CMK (cell line): Measurements from ENCODE around the gene PNMT.
"Not testable (repeated sequence)": the region's sequence is repeated elsewhere in the genome, so short reads cannot be mapped to it uniquely, and the experiment has no call there.

Experiments
- DNase-seq: peaks from one replicate; pipeline ENCODE4 v3.0.0-alpha.2; 2010; ENCODE audit warnings: low read depth

PNMT gene

DNA sequence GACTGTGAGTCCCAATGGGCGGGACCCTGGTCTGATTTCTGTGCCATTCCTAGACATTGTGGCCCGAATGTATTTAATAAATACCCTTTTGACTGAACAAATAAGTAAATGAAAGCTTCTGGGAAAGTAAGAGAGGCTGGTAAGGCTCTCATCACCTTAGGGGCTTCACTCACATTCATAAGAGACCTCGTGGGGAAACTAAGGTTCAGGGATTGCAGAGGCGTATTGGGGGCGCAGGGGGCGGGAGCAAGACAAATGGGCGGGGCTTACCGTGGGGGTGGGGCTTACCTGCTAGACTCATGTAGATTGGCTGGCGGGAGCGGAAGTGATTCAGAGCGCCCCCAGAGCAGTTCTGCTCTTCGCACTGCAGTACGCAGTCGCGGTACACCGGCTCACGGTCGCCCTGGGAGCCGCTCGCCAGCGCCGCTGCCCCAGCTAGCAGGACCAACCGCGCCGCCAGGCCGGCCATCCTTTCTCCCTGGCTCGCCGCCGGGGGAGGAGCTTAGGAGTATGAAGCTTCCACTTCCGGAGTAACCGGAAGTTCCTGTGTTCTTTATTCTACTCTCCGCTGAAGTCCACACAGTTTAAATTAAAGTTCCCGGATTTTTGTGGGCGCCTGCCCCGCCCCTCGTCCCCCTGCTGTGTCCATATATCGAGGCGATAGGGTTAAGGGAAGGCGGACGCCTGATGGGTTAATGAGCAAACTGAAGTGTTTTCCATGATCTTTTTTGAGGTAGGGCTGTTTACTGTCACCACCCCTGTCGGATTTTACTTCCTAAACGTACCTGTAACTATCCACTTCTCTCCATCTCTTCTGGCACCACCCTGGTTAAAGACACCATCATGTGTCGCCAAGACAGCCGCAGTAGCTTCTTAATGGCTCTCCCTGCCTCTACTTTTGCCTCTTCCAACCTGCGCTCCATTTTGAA is 19.6 kb downstream of the PNMT start, which contains the start of gene PGAP3:
TSS of gene PGAP3 (minus strand) at position 512 of the 929 bp plus-strand sequence. CDS start at position 469, 43 bp downstream.
- peak; percentile 89 for DNase-seq

DNA sequence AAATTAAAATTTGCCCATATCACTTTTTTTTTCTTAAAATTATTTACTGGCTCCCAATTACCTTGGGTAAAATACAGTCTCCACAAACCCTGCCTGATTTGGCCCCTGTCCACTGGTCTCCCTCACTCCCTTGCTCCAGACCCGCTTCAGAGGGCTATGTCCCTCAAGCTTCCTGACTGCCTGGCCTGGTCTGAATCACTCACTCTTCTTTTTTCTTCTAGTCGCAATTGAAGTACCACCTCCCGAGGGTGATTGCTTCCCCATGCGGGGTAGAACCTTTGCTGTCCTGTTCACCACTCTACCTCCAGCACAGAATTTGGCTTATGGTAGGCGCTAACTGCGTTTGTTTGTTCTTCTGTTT is 20.2 kb downstream of the PNMT start:
- DNase-seq = no peak

DNA sequence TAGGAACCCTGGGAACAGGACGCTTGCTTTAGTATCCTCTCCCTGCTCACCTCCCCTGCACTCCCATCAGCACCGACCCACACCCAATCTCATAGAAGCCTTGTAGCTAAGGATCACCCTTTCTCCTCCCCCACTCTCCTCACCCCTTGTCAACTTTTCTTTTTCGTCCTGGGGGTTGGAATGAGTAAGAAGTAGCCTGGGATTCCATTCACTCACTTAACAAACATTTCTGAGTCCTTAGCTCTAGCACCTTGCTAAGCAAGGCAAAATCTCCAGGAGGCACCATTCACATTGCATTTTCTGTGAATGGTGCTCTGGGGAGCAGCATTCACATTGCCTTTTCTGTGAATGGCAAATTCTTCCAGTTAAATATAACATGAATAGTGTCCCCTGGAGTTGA is 20.7 kb downstream of the PNMT start:
- no peak for DNase-seq

DNA sequence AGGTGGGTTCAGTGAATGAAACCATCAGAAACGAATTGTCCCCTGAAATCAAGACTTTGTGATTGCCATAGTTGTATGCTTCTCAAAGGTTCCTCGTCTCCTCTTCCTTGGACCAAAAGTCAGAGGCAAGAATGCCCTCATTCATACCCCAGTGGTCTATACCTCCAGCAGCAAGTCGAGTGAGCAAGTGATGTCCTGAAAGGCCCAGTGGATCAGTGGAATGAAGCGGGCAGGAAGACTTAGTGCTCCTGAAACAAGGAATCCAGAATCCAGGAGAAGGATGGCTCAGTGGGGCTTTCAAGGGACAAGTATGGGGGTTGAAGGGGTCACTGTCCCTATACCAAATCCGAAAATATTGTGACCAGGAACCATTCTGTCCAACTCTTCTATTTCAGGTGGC is 26.3 kb downstream of the PNMT start:
- DNase-seq = no peak

DNA sequence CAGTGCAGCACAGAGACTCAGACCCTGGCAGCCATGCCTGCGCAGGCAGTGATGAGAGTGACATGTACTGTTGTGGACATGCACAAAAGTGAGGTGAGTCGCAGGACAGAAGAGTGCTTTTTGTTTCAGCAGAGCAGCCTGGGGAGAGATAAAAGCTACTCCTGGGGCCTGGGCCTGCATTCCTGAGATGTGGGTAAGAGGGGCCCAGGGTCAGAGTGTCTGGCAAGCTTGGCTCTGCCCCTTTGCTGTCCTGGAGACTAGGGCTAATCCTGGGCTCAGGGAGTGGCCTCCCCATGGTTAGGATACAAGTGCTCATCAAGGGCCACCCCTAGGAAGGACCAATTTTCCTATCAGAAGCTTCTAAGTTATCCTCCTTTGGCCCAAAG is 26.8 kb downstream of the PNMT start:
- no peak for DNase-seq

DNA sequence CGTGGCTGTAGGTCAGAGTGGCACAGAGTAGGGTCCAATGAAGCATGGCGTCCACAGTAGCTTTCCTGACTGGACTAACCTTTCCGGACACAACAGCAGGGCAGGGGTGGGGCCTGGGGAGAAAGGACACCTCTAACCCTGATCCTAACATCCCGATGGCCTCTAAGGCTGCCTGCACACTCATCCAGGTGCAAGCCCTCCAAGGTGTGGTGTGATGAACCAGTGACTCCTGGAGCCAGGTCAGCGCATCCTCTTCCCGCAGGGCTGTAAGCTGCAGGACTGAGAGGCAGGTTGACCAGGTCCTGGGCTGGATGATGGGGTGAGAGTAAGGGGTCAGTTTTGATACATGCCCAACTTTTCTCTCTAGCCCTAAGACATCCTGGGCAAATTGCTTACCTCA is 28.5 kb downstream of the PNMT start:
- DNase-seq = no peak

DNA sequence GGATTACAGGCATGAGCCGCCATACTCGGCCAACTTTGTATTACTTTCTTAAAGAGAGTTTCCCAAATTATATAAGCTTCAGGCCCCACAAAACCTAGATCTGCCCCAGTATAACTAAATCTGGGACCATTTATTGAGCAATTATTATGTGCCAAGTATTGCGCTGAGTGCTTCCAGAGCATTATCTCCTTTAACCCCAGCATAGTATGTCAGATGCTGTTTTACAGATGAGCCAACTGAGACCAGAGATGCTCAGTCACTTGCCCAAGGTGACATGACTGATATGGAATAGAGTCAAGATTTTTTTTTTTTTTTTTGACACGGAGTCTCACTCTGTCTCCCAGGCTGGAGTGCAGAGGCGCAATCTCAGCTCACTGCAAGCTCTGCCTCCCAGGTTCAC is 29.7 kb downstream of the PNMT start:
- no peak for DNase-seq

DNA sequence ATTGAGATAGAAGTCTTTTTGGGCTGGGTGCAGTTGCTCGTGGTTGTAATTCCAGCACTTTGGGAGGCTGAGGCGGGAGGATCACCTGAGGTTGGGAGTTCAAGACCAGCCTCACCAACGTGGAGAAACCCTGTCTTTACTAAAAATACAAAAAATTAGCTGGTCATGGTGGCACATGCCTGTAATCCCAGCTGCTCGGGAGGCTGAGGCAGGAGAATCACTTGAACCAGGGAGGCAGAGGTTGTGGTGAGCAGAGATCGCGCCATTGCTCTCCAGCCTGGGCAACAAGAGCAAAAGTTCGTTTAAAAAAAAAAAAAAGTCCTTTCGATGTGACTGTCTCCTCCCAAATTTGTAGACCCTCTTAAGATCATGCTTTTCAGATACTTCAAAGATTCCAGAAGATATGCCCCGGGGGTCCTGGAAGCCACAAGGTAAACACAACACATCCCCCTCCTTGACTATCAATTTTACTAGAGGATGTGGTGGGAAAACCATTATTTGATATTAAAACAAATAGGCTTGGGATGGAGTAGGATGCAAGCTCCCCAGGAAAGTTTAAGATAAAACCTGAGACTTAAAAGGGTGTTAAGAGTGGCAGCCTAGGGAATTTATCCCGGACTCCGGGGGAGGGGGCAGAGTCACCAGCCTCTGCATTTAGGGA is 31.0 kb downstream of the PNMT start:
- not testable (repeated sequence) for DNase-seq

DNA sequence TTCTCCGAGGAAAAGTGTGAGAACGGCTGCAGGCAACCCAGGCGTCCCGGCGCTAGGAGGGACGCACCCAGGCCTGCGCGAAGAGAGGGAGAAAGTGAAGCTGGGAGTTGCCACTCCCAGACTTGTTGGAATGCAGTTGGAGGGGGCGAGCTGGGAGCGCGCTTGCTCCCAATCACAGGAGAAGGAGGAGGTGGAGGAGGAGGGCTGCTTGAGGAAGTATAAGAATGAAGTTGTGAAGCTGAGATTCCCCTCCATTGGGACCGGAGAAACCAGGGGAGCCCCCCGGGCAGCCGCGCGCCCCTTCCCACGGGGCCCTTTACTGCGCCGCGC is 31.5 kb downstream of the PNMT start, which contains the start of gene ERBB2:
TSS of gene ERBB2 (plus strand) at position 247 of the 330 bp plus-strand sequence. CDS start 175 bp downstream, outside the sequence.
- DNase-seq = no peak

DNA sequence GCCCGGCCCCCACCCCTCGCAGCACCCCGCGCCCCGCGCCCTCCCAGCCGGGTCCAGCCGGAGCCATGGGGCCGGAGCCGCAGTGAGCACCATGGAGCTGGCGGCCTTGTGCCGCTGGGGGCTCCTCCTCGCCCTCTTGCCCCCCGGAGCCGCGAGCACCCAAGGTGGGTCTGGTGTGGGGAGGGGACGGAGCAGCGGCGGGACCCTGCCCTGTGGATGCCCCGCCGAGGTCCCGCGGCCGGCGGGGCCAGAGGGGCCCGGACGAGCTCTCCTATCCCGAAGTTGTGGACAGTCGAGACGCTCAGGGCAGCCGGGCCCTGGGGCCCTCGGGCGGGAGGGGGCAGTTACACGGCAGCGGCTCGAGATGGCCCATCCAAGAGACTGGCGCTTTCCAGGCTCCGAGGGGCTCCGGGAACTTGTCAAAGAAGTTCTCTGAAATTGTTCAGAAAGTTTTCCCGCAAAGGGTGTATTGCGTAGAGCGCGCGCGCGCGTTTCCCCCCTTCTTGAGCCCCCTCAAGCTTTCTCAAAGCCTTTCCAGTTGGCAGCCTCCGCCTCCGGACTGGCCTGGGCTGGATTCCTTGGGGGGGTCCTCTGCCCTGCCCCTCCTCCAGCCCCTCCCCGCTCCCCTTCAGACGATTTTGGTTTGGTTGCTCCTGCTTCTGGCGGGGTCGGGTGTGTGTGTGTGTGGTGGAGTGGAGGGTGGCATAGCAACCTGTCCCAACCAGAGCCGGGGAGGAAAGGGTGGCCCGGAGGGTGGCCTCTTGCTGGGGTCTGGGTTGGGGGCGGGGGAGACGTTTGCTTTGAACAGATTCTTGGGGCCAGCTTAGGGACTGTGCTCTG is 32.1 kb downstream of the PNMT start:
- DNase-seq = no peak

DNA sequence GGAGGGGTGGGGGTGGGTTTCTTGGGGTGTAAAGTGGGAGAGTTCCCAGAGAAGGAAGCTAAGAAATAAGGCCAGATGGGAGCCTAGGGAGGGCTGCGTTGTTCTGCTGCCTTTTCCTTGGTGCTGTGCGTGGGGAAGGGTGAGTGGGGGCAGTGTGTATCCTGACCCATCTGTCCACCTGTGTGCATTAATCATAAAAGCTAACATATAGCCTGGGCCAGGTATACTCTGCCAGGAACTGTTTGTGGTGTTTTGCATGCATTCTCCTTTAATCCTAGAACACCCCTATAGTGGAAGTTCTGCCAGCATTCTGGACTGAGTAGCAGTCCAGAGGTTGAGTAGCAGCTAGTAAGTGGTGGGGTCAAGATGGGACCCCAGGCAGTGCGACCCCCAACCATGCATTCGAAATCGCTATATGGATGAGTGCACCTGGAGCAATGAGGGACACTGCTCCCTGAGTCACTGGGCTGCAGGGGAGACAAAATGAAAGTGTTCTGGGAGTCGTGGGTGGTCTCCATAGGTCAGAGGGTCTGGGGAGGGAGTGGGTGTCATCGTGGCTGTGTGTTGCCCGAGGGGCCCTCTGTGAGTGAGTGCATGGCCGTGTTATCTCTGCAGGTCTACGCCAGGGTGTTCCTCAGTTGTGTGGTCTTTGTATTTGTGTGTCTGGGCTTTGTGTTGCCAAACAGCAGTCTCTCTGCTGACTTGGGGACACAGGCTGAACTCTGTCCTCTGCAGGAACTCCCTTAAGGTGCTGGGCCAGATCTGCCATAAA is 32.9 kb downstream of the PNMT start:
- DNase-seq = no peak

DNA sequence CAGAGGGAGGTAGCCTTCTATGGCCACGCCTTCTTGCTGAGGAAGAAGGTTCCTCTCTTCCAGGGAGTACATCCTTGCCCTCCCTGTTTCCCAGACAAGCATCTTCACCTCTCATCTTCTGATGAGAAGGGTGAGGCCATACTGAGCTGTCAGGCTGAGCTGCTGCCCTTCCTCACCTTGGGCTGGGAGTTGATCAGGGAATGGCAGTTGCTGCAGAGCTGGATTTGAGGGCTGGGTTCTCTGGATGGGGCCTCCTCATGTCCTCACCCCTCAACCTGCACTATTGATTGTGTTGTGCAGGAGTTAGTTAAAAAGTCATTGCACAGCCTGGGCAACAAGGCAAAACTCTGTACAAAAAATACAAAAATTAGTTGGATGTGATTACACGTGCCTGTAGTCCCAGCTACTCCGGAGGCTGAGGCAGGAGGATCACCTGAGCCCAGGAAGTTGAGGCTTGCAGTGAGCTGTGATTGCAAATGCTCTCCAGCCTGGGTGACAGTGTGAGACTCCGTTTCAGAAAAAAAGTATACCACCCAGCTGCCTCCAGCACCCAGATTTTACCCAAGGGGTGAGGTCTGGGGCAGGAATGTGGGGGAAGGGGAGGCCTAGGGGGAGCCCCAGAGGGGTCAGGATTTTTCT is 33.6 kb downstream of the PNMT start:
- no peak for DNase-seq

DNA sequence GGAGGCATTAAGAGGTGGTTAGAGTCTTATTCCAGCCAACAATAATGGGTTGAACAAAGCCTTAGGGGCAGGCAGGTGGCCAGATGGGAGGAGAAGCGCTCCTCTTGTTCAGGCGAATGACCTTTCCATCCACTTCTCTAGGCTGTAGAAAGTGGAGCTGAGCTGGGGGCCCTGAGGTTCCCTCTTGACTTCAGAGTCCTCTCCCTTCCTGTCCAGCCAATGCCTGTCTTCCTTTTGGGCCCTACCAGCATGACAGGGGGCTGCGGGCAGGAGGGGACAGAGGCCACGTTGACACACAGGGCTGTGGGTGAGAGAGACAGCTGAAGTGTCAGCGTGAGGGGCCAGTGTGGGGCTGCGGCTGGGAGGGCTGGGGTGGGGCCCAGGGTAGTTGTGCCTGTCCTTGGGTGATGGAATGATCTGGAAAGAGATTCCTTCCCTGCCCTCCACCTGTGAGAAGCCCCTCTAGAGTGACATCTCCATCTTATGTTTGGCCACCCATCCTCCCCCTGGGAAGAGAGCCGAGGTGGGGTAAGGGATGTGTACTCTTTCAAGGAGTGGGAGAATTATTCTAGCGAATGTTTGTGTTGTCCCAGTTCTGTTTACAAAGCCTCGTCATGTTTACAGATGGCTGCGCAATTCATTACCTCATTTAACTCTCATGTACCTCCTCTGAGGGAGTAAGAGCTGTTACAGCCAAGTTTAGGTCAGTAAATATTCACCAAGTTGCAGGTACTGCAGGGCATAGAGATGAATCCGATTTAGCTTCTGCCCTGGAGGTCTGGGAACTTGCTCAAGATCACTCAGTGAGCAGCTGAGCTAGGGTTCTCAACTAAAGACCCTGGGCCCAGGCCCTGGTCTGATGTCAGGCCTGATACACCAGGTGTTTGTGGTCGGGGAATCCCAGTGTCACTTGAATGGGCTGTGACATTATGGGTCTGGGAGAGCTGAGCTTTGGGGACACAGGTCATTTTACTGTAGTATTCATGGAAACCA is 34.9 kb downstream of the PNMT start:
- no peak for DNase-seq

DNA sequence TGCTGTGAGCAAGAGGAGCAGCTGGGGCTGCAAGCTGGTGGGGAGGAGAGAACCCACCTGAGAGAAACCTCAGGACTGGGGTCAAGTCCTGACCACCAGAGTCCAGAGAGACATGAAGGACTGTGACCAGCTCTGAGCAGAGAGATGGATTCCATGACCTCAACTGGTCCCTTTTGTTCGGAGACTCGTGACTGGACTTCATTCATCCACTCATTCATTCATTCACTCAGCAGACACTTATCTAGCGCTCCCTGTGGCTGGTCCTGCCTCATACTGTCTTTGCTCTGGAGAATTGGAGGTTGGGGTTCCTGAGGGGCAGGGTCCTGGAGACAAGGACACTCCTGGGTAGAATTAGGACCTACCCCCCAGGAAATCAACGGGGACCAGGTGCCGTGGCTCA is 35.7 kb downstream of the PNMT start:
- DNase-seq = no peak

DNA sequence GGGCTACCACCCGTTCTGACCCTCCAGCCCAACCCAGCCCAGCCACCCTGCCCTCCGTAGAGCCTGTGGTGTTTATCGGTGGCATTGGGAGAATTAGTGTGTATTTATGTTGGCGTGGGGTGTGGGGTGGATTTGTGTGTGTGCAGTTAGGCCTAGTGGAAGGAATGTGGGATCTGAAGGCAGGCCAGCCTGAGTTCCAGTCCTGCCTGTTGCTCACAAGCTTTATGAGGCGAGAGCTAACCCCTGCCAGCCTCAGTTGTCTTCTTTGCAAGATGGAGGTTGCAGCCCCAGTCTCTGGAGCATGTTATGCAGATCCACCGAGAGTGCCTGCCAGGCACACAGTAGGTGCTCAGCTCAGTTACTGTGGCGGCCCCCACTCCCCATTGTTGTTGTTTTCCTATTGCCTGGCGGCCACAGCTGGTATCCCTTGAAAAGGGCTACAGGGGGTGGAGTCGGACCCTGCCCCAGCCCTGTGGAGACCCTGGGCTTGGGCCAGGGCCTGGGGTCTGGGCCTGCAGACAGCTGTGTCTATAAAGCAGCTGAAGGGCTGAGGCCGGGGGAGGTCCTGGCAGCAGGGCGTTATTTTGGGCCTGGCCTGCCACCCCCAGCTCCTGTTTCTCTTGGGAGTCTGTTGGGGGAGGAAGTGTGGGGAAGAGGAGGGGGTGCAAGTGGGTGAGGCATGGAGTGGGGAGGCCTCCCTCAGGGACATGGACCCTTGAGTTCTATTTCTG is 36.7 kb downstream of the PNMT start:
- DNase-seq = no peak

DNA sequence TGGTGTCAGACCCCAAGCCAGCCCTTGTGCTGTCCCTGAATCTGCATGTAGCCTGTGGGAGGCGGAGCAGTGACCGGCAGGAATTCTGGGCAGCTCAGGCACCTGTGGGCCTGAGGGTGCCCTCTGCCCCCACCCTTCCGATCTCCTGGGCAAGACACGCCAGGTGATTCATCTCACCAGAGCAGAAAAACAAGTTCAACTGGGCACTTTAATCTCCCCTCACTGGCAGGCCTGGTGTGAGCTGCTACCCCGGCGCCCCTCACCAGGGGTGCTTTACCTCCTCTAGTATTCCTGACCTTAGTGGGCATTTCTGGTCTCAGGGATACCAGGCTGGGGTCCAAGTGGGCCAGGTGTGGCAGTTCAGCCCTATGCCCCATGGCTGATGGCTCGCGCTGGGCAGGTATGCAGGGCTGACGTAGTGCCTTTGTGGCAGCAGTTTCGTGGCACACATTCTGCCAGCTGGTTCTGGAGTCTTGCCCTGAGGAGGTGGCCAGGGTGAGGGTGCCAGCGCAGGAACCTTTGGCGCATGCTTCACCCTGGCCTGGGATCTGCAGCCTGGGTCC is 37.6 kb downstream of the PNMT start:
- no peak for DNase-seq

DNA sequence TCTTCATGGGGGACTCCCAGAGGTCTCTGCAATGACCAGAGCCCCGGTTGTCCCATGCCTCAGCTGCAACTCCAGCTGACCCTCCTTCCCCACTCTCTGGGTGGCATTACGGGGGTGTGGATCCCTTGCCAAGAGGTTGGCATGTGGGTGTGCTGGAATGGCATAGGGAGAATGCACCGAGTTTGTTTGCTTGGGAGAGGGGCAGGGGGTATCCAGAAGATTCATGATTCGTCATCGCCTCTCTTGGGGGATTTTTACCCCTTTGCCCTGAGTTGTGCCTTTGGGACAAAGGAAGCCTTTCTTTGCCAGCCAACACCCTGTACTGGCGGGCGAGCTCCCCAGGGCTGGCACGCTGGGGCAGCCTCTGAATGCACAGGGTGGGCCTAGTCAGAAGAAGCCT is 38.1 kb downstream of the PNMT start:
- DNase-seq = no peak

DNA sequence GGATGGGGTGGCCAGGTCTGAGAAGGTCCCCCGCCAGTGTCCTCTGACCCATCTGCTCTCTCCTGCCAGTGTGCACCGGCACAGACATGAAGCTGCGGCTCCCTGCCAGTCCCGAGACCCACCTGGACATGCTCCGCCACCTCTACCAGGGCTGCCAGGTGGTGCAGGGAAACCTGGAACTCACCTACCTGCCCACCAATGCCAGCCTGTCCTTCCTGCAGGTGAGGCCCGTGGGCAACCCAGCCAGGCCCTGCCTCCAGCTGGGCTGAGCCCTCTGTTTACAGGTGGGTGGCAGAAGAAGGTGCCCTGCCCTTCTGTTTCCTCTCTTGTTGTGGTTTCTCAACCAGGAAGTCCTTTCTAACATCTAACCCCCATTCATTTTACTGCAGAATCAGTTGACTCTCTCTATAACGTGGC is 38.7 kb downstream of the PNMT start:
- DNase-seq = no peak
